T-helper 2 cell (primary cell): ENCODE data around the gene AGXT.

Experiments used
- DNase-seq, 5 experiments: peaks; one replicate each; pipeline versions ENCODE4 v3.0.0 to v3.0.0-alpha.2; 2012 to 2022

AGXT gene

GRCh38 chr2:240916571-240917008 lies 48.0 kb downstream of the AGXT start:
- DNase-seq, result peak in 2 of 5 experiments; percentile 1 to 6

- DNase-seq, result peak in 2 of 5 experiments; percentile 1 to 8
These were observed 48.5 kb downstream of the AGXT start for GRCh38 chr2:240917009-240917683.

DNA sequence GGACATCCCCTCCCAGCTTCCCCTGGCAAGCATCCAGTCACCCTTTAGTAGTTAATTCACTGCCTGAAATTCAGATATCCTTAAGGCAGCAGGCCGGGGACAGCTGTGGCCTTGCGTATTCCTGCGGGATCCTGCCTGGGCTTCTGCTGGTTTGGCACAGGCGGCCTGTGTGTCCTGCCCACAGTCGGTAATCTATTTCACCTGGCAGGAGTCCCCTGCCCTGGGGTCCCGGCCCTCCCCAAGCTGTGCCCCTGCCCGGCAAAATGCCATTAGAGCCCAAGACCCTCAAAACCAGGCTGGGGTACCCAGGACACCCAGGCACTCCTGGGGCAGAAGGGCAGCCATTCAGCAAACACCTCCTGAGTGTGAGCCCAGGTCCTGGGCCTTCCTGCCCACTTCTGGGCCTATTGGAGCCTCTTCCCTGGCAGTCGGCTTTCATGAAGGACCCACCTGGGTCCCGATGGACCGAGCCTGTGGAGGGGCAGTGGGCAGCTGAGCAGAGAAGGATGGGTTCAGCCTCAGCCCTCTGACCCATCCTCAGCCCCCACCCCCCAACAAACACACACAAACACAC lies 49.1 kb downstream of the AGXT start:
- DNase-seq, result peak in 1 of 5 experiments; percentile 1

GRCh38 chr2:240918258-240919091 lies 49.9 kb downstream of the AGXT start:
- DNase-seq, result peak in 1 of 5 experiments; percentile 2

DNA sequence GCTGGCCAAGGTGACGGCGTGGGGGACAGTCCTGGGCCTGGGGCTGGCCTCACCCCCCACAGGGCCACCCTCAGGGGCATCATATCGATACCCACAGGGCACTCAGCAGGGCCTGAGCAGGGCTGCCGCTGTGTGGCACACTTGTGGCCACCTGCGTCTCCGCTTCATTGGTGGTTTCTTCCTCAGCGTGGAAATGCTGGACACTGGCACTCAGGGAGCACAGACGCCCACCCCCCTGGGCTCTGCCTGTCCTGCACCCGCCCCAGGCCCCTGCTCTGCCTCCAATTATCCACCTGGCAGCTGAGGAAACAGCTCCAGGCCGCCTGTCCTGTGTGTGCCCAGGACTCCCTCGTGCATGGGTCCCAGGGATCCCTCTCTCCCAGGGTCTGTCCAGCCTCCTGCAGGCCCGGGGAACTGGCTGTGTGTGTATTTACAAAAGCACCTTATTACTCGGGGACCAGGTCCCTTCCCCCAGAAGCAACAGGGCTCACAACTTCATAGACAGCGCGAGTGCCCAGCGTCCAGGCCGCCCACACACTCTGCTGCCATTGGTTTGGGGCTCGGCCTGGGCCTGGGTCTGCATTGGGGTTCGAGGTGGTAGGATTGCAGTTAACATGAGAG lies 50.6 kb downstream of the AGXT start:
- peak in 1 of 5 experiments; percentile 7 for DNase-seq

- peak in 1 of 5 experiments; percentile 4 for DNase-seq
These were observed 51.5 kb downstream of the AGXT start for GRCh38 chr2:240919786-240920782.

DNA sequence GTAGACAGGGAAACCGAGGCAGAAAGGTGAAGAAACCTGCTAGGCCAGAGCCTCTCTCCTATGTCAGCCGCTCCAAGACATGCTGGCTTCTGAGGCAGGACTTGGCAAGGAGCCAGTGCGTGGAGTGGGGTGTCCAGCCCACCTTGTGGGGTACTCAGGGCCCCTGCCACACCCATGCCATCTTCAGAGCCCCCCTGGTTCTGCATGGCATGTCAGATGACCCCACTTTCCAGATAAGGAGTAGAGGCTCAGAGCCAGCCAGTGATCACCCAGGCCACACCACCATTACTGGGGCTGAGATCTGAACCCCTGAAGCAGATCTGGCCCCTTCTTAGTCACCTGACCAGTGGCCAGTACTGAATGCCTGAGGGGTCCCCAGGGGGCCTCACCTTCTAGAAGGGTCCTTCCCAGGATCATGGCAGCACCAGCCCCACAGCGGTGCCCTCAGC lies 52.2 kb downstream of the AGXT start:
- DNase-seq, result no peak

DNA sequence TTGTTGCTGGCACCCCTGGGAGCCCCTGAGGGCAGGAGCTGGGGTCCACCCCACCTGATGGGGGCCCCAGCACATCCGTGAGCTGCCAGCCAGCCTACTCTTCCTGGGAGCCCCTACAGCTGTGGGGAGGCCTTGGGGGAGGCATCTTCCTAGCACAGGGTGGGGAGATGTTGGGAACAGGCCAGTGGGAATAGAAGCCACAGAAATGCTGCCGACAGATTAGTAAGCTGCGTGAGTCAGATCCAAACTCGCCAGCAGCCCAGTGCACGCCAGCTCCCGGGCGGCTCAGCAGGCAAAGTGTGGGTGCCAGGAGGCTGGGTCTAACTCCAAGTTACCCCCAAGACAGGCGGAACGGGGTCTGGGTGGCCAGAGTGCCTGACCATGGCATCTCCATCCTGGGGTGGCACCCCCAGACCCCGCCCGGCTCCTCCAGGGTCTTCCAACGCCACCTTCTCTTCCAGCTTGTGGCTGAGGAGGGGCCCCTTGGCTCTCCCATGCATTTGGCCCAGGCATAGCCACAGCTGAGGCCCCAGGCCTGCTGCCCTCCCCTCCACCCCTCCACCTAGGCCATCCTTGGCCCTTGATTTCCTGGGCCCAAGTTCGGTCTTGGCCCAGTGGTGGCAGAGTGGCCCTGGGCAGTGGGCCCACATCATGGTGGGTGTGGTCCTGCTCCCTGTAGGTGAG lies 52.8 kb downstream of the AGXT start:
- DNase-seq, result no peak

GRCh38 chr2:240921995-240922244 lies 53.3 kb downstream of the AGXT start:
- no peak for DNase-seq

- no peak for DNase-seq
These were observed 53.8 kb downstream of the AGXT start for GRCh38 chr2:240922245-240922981.

GRCh38 chr2:240922982-240923537 lies 54.4 kb downstream of the AGXT start:
- DNase-seq, result no peak

DNA sequence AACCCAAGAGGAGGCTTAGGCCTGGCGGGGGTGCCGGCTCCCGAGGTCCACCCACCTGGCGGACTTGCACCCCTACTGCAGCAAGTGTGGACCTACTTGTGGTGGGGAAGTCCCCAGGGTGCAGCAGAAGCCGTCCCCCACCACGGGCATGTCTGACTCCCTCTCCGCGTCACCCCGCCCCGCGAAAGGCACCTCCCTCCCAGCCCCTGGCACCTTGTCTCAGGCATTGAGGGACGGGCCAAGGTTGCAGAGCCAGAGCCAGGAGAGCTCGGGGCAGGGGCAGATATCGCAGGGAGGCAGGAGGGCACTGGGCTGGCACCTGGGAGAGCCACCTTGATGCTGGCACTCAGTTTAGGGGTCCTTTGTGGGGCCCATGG lies 56.6 kb downstream of the AGXT start:
- DNase-seq, result peak in 2 of 5 experiments; percentile 16 to 40

DNA sequence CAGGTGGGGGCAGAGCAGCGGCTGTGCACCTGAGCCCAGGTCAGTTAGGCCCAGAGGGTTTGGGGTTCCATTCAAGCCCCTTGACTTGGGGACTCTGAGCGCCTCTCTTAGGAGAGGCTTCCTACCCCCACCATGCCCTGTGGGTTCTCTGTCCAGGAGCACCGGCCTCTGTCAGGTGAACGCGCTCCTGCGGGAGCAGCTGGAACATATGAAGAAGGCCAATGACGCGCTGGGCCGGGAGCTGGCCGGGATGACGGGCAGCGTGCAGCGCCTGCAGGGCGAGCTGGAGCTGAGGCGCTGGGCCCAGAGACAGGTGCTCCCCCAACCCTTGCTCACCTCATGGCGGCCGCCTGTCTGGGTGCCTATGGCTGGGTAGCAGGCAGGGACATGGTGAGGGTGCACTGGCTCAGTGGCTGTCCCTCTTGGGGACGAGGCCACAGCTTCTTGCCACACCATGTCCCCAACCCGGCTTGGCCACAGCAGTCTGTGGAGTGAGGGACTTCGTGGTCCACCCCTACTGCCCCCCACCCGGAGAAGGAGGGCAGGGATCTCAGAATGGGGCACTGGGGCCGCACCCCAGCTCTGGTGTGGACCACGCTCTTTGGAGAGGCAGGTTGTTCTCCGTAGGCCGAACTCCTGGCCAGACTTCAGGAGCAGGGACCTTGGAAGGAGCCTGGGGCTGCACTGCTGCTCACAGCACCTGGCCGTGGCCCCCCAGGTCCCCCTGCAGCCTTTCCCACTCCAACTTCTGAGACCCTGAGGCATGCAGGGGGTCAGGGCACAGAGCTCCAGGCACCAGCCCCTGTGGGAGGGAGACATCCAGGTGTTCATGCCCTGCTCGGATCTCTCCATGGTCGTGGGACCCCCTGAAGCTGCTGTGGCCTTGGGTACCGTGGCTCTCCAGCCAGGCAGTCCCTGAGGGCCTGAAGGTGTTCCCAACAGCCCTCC lies 57.2 kb downstream of the AGXT start:
- no peak for DNase-seq

GRCh38 chr2:240926516-240927389 lies 58.1 kb downstream of the AGXT start:
- no peak for DNase-seq

DNA sequence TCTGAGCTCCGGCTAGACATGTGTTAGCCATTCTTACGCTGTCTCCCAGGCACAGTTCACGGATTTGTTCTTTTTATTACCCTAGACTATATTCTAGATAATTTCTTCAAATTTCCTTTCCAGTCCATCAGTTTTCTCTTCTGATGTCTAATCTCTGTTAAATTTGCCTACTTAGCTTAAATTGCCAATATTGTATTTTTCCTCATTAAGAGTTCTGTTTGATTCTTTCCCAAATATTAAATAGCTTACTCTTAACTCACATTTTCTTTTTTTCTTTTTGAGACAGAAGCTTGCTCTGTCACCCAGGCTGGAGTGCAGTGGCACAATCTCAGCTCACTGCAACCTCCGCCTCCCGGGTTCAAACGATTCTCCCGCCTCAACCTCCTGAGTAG lies 58.8 kb downstream of the AGXT start:
- DNase-seq, result no peak

GRCh38 chr2:240928476-240929363 lies 60.1 kb downstream of the AGXT start:
- DNase-seq, result no peak
